ENCODE measurements around the gene RBPJ. TPM values are rescaled to one million over a fixed set of nuclear protein-coding genes. Genes with fewer than 3 reads are reported as not detected.
"Not testable (repeated sequence)": the region's sequence is repeated elsewhere in the genome, so short reads cannot be mapped to it uniquely, and the experiment has no call there.

RBPJ gene
- total and polyA plus RNA-seq, 5 donors from 2014 or later = 68.5 to 120 (median 88.4) TPM

- H3K4me1 Mint-ChIP-seq = peaks cover 21 to 66% (median 37%) of the 10 kb centered on the region in 4 donors
- peaks cover 7% of the 10 kb centered on the region for H3K36me3 Mint-ChIP-seq
- ATAC-seq (ENCODE audit: low read depth in 2 of 2) = no peak
- no peaks in the 10 kb centered on the region for H3K27me3 Mint-ChIP-seq
- no peak for DNase-seq
- no peaks in the 10 kb centered on the region for H3K9me3 Mint-ChIP-seq
- Histone ChIP-seq H3K27me3 (ENCODE audit: control insufficient read depth, insufficient read depth, low read length) (no peaks in the 10 kb centered on the region), H3K4me3 (ENCODE audit: low read depth, low read length) (no peak overlapping the region), H3K4me1 (ENCODE audit: control insufficient read depth, insufficient read depth, low read length, poor library complexity, severe bottlenecking) (peaks cover 20% of the 10 kb centered on the region), H3K27ac (ENCODE audit: insufficient read depth, low read length, poor library complexity, severe bottlenecking) (no peak overlapping the region), H3K9me3 (ENCODE audit: control insufficient read depth in 2 of 2, low read length in 2 of 2) (no peaks in the 10 kb centered on the region), H3K36me3 (ENCODE audit: control insufficient read depth, insufficient read depth, low read length) (no peaks in the 10 kb centered on the region)
- H3K27ac Mint-ChIP-seq = peak overlapping the region in 1 of 3 donors; percentile 26
- no peak overlapping the region for H3K4me3 Mint-ChIP-seq
Observed at GRCh38 chr4:26380740-26381139, 59.9 kb downstream of the RBPJ start.

- peaks cover 25% of the 10 kb centered on the region for H3K36me3 Mint-ChIP-seq
- no peaks in the 10 kb centered on the region for H3K27me3 Mint-ChIP-seq
- Histone ChIP-seq H3K27ac (ENCODE audit: insufficient read depth, low read length, poor library complexity, severe bottlenecking) (no peak overlapping the region), H3K36me3 (ENCODE audit: control insufficient read depth, insufficient read depth, low read length) (peaks cover 11% of the 10 kb centered on the region), H3K4me3 (ENCODE audit: low read depth, low read length) (peak overlapping the region; percentile 29), H3K4me1 (ENCODE audit: control insufficient read depth, insufficient read depth, low read length, poor library complexity, severe bottlenecking) (peaks cover 14% of the 10 kb centered on the region), H3K27me3 (ENCODE audit: control insufficient read depth, insufficient read depth, low read length) (no peaks in the 10 kb centered on the region), H3K9me3 (ENCODE audit: control insufficient read depth in 2 of 2, low read length in 2 of 2) (no peaks in the 10 kb centered on the region)
- peak in 1 of 3 donors; percentile 8 for DNase-seq
- no peak overlapping the region for H3K27ac Mint-ChIP-seq
- H3K4me1 Mint-ChIP-seq = peaks cover 15 to 44% (median 31%) of the 10 kb centered on the region in 4 donors
- peaks cover 0 to 3% (median 0%) of the 10 kb centered on the region in 7 donors for H3K9me3 Mint-ChIP-seq
- ATAC-seq (ENCODE audit: low read depth in 2 of 2) = no peak
- no peak overlapping the region for H3K4me3 Mint-ChIP-seq
Observed at GRCh38 chr4:26384380-26385057, 63.7 kb downstream of the RBPJ start.

GRCh38 chr4:26385690-26386089 lies 64.9 kb downstream of the RBPJ start:
- no peak for DNase-seq
- Histone ChIP-seq H3K27ac (ENCODE audit: insufficient read depth, low read length, poor library complexity, severe bottlenecking) (no peak overlapping the region), H3K4me3 (ENCODE audit: low read depth, low read length) (peak overlapping the region; percentile 49), H3K4me1 (ENCODE audit: control insufficient read depth, insufficient read depth, low read length, poor library complexity, severe bottlenecking) (peaks cover 14% of the 10 kb centered on the region), H3K9me3 (ENCODE audit: control insufficient read depth in 2 of 2, low read length in 2 of 2) (no peaks in the 10 kb centered on the region), H3K36me3 (ENCODE audit: control insufficient read depth, insufficient read depth, low read length) (peaks cover 14% of the 10 kb centered on the region), H3K27me3 (ENCODE audit: control insufficient read depth, insufficient read depth, low read length) (no peaks in the 10 kb centered on the region)
- H3K36me3 Mint-ChIP-seq = peaks cover 34% of the 10 kb centered on the region
- no peaks in the 10 kb centered on the region for H3K27me3 Mint-ChIP-seq
- H3K27ac Mint-ChIP-seq = peak overlapping the region in 1 of 3 donors; percentile 74
- H3K4me1 Mint-ChIP-seq = peaks cover 8 to 38% (median 32%) of the 10 kb centered on the region in 4 donors
- peaks cover 0 to 3% (median 0%) of the 10 kb centered on the region in 7 donors for H3K9me3 Mint-ChIP-seq
- H3K4me3 Mint-ChIP-seq = no peak overlapping the region
- no peak for ATAC-seq (ENCODE audit: low read depth in 2 of 2)

GRCh38 chr4:26386386-26386785 lies 65.6 kb downstream of the RBPJ start:
- Mint-ChIP-seq H3K4me3 (peak overlapping the region in 1 of 4 donors; percentile 15), H3K36me3 (peaks cover 34% of the 10 kb centered on the region), H3K4me1 (peaks cover 4 to 33% (median 30%) of the 10 kb centered on the region in 4 donors), H3K27ac (no peak overlapping the region), H3K9me3 (peaks cover 0 to 3% (median 0%) of the 10 kb centered on the region in 7 donors), H3K27me3 (no peaks in the 10 kb centered on the region)
- Histone ChIP-seq H3K9me3 (ENCODE audit: control insufficient read depth in 2 of 2, low read length in 2 of 2) (no peaks in the 10 kb centered on the region), H3K27ac (ENCODE audit: insufficient read depth, low read length, poor library complexity, severe bottlenecking) (peak overlapping the region; percentile 29), H3K27me3 (ENCODE audit: control insufficient read depth, insufficient read depth, low read length) (no peaks in the 10 kb centered on the region), H3K4me1 (ENCODE audit: control insufficient read depth, insufficient read depth, low read length, poor library complexity, severe bottlenecking) (peaks cover 14% of the 10 kb centered on the region), H3K4me3 (ENCODE audit: low read depth, low read length) (peak overlapping the region; percentile 49), H3K36me3 (ENCODE audit: control insufficient read depth, insufficient read depth, low read length) (peaks cover 19% of the 10 kb centered on the region)
- DNase-seq (no peak), ATAC-seq (ENCODE audit: low read depth in 2 of 2) (no peak)

- H3K9me3 ChIP-seq (ENCODE audit: control insufficient read depth in 2 of 2, low read length in 2 of 2) = no peaks in the 10 kb centered on the region
- H3K36me3 ChIP-seq (ENCODE audit: control insufficient read depth, insufficient read depth, low read length) = peaks cover 19% of the 10 kb centered on the region
- H3K27me3 Mint-ChIP-seq = no peaks in the 10 kb centered on the region
- H3K27me3 ChIP-seq (ENCODE audit: control insufficient read depth, insufficient read depth, low read length) = no peaks in the 10 kb centered on the region
- DNase-seq = no peak
- ATAC-seq (ENCODE audit: low read depth in 2 of 2) = no peak
- peaks cover 0 to 27% (median 19%) of the 10 kb centered on the region in 4 donors for H3K4me1 Mint-ChIP-seq
- peaks cover 9% of the 10 kb centered on the region for H3K4me1 ChIP-seq (ENCODE audit: control insufficient read depth, insufficient read depth, low read length, poor library complexity, severe bottlenecking)
- peaks cover 38% of the 10 kb centered on the region for H3K36me3 Mint-ChIP-seq
- no peak overlapping the region for H3K4me3 Mint-ChIP-seq
- H3K27ac Mint-ChIP-seq = no peak overlapping the region
- no peak overlapping the region for H3K4me3 ChIP-seq (ENCODE audit: low read depth, low read length)
- H3K9me3 Mint-ChIP-seq = peaks cover 0 to 3% (median 0%) of the 10 kb centered on the region in 7 donors
- no peak overlapping the region for H3K27ac ChIP-seq (ENCODE audit: insufficient read depth, low read length, poor library complexity, severe bottlenecking)
Observed at GRCh38 chr4:26388671-26389070, 67.9 kb downstream of the RBPJ start.

GRCh38 chr4:26397086-26397485 lies 76.3 kb downstream of the RBPJ start:
- H3K27ac ChIP-seq (ENCODE audit: insufficient read depth, low read length, poor library complexity, severe bottlenecking) = no peak overlapping the region
- H3K9me3 ChIP-seq (ENCODE audit: control insufficient read depth in 2 of 2, low read length in 2 of 2) = no peaks in the 10 kb centered on the region
- H3K27ac Mint-ChIP-seq = peak overlapping the region in 2 of 3 donors; percentile 19 to 22
- H3K4me1 ChIP-seq (ENCODE audit: control insufficient read depth, insufficient read depth, low read length, poor library complexity, severe bottlenecking) = no peaks in the 10 kb centered on the region
- H3K9me3 Mint-ChIP-seq = no peaks in the 10 kb centered on the region
- no peaks in the 10 kb centered on the region for H3K36me3 ChIP-seq (ENCODE audit: control insufficient read depth, insufficient read depth, low read length)
- no peaks in the 10 kb centered on the region for H3K27me3 Mint-ChIP-seq
- ATAC-seq (ENCODE audit: low read depth in 2 of 2) (no peak), DNase-seq (no peak)
- H3K36me3 Mint-ChIP-seq = peaks cover 18% of the 10 kb centered on the region
- H3K27me3 ChIP-seq (ENCODE audit: control insufficient read depth, insufficient read depth, low read length) = no peaks in the 10 kb centered on the region
- H3K4me3 ChIP-seq (ENCODE audit: low read depth, low read length) = no peak overlapping the region
- H3K4me3 Mint-ChIP-seq = no peak overlapping the region
- H3K4me1 Mint-ChIP-seq = peaks cover 5 to 24% (median 13%) of the 10 kb centered on the region in 4 donors

- H3K27ac Mint-ChIP-seq = no peak overlapping the region
- DNase-seq = no peak
Observed at GRCh38 chr4:26400132-26400531, 79.3 kb downstream of the RBPJ start.

GRCh38 chr4:26402017-26402416 lies 81.2 kb downstream of the RBPJ start:
- H3K9me3 ChIP-seq (ENCODE audit: control insufficient read depth in 2 of 2, low read length in 2 of 2); H3K4me3 Mint-ChIP-seq; DNase-seq; H3K27ac ChIP-seq (ENCODE audit: insufficient read depth, low read length, poor library complexity, severe bottlenecking); H3K9me3 Mint-ChIP-seq; ATAC-seq (ENCODE audit: low read depth in 2 of 2); H3K4me3 ChIP-seq (ENCODE audit: low read depth, low read length); H3K4me1 ChIP-seq (ENCODE audit: control insufficient read depth, insufficient read depth, low read length, poor library complexity, severe bottlenecking); H3K27me3 ChIP-seq (ENCODE audit: control insufficient read depth, insufficient read depth, low read length); H3K27me3 Mint-ChIP-seq: not testable (repeated sequence)
- H3K36me3 ChIP-seq (ENCODE audit: control insufficient read depth, insufficient read depth, low read length) = peaks cover 14% of the 10 kb centered on the region
- peaks cover 14 to 30% (median 24%) of the 10 kb centered on the region in 4 donors for H3K4me1 Mint-ChIP-seq
- peak overlapping the region; percentile 9 to 27 (median 14) for H3K27ac Mint-ChIP-seq
- peaks cover 21% of the 10 kb centered on the region for H3K36me3 Mint-ChIP-seq

More at GRCh38 chr4:26400132-26400531, 79.3 kb downstream of the RBPJ start:
- Histone ChIP-seq H3K27me3 (ENCODE audit: control insufficient read depth, insufficient read depth, low read length) (no peaks in the 10 kb centered on the region), H3K4me3 (ENCODE audit: low read depth, low read length) (no peak overlapping the region), H3K4me1 (ENCODE audit: control insufficient read depth, insufficient read depth, low read length, poor library complexity, severe bottlenecking) (no peaks in the 10 kb centered on the region), H3K9me3 (ENCODE audit: control insufficient read depth in 2 of 2, low read length in 2 of 2) (no peaks in the 10 kb centered on the region), H3K27ac (ENCODE audit: insufficient read depth, low read length, poor library complexity, severe bottlenecking) (no peak overlapping the region), H3K36me3 (ENCODE audit: control insufficient read depth, insufficient read depth, low read length) (no peaks in the 10 kb centered on the region)
- peaks cover 17% of the 10 kb centered on the region for H3K36me3 Mint-ChIP-seq
- ATAC-seq (ENCODE audit: low read depth in 2 of 2) = no peak
- H3K9me3 Mint-ChIP-seq = no peaks in the 10 kb centered on the region
- H3K27me3 Mint-ChIP-seq = no peaks in the 10 kb centered on the region
- no peak overlapping the region for H3K4me3 Mint-ChIP-seq
- peaks cover 19 to 42% (median 34%) of the 10 kb centered on the region in 4 donors for H3K4me1 Mint-ChIP-seq
